AG09309 (cell line): ENCODE data around the gene ZNF385B.

ENCODE experiments used
- DNase-seq: peaks from one replicate; pipeline ENCODE4 v3.0.0-alpha.2; 2010; ENCODE audit warnings: low read depth
- H3K4me3 ChIP-seq: 2 replicates; pipeline ENCODE4 v1.5.1; 2011; ENCODE audit warnings: mild to moderate bottlenecking, low read depth, low read length, moderate library complexity; ENCODE audit not compliant: control insufficient read depth
- CTCF ChIP-seq: IDR thresholded peaks from 2 replicates; pipeline ENCODE4 v1.5.1; 2011; ENCODE audit warnings: mild to moderate bottlenecking, low read depth, low read length, inconsistent platforms; ENCODE audit not compliant: insufficient read depth, control insufficient read depth; ENCODE audit errors: missing control alignments

Gene ZNF385B

DNA sequence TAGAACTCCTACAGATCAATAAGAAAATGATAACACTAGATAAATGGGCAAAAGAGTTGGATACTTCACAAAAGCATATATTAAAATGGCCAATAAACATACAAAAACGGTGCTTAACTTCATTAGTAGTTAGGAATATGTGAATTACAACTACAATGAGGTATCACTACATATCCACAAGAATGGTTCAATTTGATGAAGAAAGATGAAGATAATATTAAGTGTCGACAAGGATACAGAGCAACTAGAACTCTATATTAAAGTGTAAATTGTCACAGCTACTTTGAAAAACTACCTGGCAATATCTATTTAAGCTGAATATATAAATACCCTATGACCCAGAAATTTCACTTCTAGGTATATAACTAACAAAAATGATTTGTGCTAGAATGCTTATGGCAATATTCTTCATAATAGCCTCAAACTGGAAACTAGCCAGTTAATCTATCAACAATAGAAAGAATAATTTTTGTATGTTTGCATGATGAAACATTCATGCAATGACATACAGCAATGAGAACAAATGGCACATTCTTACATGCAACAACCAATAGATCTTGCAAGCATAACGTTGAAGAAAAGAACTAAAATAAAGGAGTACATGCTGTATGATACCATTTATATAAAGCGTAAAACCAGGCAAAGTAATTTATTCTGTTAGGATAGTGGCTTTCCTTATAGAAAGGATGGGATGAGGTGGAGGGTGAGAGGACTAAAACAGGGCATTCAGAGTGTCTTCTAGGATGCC is 306.6 kb downstream of the ZNF385B start:
- H3K4me3 ChIP-seq: no peak overlapping the region
- DNase-seq: no peak
- TF ChIP-seq CTCF: no peak

DNA sequence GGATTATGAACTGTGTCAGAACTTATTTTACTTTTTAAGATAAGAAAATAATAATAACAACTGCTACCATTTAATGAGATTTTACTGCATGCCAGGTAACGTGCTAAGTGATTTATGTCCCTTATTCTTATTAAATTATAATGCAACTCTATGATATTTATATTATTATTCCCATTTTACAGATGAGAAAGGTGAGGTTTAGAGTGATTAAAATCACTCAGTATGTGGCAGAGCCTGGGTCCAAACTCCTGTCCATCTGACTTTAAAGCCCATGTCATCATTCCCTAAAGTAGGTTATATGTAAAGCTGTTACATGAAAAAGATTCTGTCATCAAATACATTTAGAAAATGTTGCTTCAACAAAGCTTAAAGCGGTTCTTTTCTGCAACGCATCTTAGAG is 308.0 kb downstream of the ZNF385B start:
- no peak overlapping the region for H3K4me3 ChIP-seq
- TF ChIP-seq CTCF: no peak
- DNase-seq: no peak

DNA sequence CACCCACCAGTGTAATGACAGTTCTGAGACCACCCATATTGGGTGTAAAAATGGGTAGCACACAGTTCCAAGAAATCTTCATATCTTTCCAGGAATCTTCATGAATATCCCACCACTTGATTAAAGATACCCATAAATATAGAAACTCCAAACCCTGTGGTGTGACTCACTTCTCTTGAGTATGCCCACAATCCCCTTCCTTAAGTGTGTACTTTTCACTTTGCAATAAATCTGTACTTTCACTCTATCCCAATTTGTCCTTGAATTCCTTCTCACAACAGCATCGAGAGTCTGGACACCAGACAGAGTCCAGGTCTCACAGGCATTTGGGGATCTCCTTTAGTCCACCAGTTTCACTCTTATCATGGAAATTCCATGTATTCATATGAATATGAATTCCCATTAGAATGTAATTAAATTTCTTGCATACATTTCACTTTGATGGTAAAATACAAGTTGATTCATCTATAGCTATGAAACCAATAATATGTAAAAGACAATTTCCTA is 309.8 kb downstream of the ZNF385B start:
- H3K4me3 ChIP-seq: no peak overlapping the region
- no peak for DNase-seq
- TF ChIP-seq CTCF: no peak

- no peak overlapping the region for H3K4me3 ChIP-seq
- no peak for DNase-seq
Measured at GRCh38 chr2:179550849-179551248, 310.6 kb downstream of the ZNF385B start.

DNA sequence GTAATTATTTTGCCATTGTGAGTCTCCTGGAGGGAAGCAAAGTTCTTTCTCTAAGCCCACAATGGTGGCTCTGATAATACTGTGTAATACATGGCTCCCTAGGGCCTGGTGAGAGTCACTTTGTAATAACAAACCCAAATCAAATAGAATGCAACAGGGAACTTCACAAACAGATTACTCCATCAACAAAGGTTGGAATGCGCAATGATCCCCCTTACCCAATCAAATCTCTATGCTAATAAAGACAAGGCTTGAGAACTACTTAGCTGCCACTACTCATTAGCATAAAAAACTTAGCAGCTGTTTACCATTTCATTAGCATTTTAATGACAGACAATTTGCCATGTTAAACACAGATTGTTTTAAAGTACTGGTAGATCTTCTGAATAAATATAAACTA is 311.2 kb downstream of the ZNF385B start:
- TF ChIP-seq CTCF: no peak
- DNase-seq: no peak
- H3K4me3 ChIP-seq: no peak overlapping the region

More at GRCh38 chr2:179550849-179551248, 310.6 kb downstream of the ZNF385B start:
- no peak for TF ChIP-seq CTCF

- no peak overlapping the region for H3K4me3 ChIP-seq
- TF ChIP-seq CTCF: no peak
- DNase-seq: no peak
Measured at GRCh38 chr2:179546656-179547055, 314.8 kb downstream of the ZNF385B start.
